Measurements from ENCODE around the gene UTP4.

UTP4 gene

DNA sequence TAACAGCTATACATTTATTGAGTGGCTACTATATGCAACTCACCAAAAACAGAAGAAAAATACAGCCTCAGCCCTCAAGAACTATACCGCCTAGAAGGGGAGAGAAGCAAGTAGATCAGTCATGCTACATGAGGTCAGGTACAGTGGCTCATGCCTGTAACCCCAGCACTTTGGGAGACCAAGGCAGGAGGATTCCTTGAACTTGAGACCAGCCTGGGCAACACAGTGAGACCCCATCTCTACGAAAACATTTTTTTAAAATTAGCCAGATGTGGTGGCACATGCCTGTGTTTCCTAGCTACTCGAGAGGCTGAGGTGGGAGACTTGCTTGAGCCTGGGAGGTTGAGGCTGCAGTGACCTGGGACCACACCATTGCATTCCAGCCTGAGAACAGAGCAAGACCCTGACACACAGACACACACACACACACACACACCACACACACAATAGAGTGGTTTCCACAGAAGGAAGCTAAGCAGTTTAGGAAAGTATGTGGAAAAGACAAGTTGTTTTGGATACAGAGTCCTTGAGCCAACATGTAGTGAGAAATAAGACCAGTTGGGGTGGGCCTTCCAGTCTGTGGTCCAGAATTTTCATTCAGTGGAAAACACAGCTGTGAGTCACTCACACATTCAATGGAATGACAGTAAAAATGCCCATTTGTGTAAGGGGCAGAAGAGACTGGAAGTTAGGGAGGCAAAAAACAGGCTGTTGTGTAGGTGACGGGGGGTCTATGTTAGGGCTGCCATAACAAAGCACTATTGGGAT is 43.8 kb downstream of the UTP4 start:
- Histone ChIP-seq H3K27ac (no peak overlapping the region), H3K4me3 (ENCODE audit: low read depth in 1 of 2, low read length in 1 of 2) (no peak overlapping the region), H3K27me3 (no peaks in the 10 kb centered on the region)

DNA sequence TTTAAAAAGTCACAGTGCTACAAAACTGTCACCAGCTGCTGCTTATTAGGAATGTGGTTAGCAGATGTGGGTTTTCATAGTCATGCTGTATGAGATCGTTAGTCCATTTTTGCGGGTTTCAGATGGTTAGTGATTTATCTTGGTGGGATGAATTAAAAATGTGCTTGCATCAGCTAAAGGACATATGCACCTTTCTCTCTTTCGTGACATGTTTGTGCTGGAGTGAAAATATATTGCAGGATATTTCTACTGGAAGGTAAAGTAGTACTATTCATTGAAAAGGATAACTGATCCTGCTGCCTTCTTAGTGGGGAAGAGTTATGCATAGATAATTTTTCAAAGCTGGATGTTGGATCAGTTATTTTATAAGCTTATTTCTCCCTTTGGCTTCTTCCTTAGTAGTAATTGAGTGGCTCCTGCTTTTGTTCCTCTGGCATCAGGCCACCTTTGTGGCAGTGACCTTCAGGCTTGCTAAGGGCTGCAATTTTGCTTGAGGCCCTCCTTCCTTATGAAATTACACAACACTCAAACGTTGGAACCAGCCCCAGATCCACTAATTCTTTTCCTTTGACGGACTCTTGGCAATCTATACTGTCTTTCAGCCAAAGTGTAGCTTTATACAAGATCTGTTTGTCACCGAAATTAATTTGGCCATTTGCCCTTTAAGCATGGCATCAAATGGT is 47.0 kb downstream of the UTP4 start:
- TF ChIP-seq, protein P1, sequence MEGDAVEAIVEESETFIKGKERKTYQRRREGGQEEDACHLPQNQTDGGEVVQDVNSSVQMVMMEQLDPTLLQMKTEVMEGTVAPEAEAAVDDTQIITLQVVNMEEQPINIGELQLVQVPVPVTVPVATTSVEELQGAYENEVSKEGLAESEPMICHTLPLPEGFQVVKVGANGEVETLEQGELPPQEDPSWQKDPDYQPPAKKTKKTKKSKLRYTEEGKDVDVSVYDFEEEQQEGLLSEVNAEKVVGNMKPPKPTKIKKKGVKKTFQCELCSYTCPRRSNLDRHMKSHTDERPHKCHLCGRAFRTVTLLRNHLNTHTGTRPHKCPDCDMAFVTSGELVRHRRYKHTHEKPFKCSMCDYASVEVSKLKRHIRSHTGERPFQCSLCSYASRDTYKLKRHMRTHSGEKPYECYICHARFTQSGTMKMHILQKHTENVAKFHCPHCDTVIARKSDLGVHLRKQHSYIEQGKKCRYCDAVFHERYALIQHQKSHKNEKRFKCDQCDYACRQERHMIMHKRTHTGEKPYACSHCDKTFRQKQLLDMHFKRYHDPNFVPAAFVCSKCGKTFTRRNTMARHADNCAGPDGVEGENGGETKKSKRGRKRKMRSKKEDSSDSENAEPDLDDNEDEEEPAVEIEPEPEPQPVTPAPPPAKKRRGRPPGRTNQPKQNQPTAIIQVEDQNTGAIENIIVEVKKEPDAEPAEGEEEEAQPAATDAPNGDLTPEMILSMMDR (IDR thresholded peaks at IDR 0.05): no peak
- Histone ChIP-seq H3K27me3 (no peaks in the 10 kb centered on the region), H3K4me3 (ENCODE audit: low read depth in 1 of 2, low read length in 1 of 2) (no peak overlapping the region), H3K27ac (no peak overlapping the region), H3K36me3 (no peaks in the 10 kb centered on the region), H3K9me3 (no peaks in the 10 kb centered on the region), H3K4me1 (ENCODE audit: control insufficient read depth in 1 of 2, insufficient read depth in 1 of 2, low read depth in 1 of 2, low read length in 1 of 2) (peaks cover 0 to 9% of the 10 kb centered on the region in 2 experiments)

More for the DNA sequence above, 43.8 kb downstream of the UTP4 start:
- TF ChIP-seq, protein P1 (IDR thresholded peaks at IDR 0.05): no peak
- Histone ChIP-seq H3K9me3 (no peaks in the 10 kb centered on the region), H3K4me1 (ENCODE audit: control insufficient read depth in 1 of 2, insufficient read depth in 1 of 2, low read depth in 1 of 2, low read length in 1 of 2) (peaks cover 6 to 15% of the 10 kb centered on the region in 2 experiments), H3K36me3 (no peaks in the 10 kb centered on the region)

DNA sequence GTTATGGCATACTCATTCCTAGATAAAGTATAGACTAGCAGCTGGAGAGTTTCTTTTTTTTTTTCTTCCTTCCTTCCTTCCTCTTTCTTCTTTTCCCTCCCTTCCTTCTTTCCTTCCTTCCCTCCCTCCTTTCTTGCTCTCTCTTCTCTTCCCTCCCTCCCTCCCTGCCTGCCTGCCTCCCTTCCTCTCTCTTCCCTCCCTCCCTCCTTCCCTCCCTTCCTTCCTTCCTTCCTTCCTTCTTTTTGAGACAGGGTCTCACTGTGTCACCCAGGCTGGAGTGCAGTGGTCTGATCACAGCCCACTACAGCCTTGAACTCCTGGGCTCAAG is 47.5 kb downstream of the UTP4 start:
- H3K27ac ChIP-seq: no peak overlapping the region
- no peaks in the 10 kb centered on the region for H3K9me3 ChIP-seq
- H3K36me3 ChIP-seq: no peaks in the 10 kb centered on the region
- H3K27me3 ChIP-seq: no peaks in the 10 kb centered on the region
- no peak overlapping the region for H3K4me3 ChIP-seq (ENCODE audit: low read depth in 1 of 2, low read length in 1 of 2)
- H3K4me1 ChIP-seq (ENCODE audit: control insufficient read depth in 1 of 2, insufficient read depth in 1 of 2, low read depth in 1 of 2, low read length in 1 of 2): peaks cover 0 to 9% of the 10 kb centered on the region in 2 experiments
- TF ChIP-seq, protein P1 (IDR thresholded peaks at IDR 0.05): no peak

DNA sequence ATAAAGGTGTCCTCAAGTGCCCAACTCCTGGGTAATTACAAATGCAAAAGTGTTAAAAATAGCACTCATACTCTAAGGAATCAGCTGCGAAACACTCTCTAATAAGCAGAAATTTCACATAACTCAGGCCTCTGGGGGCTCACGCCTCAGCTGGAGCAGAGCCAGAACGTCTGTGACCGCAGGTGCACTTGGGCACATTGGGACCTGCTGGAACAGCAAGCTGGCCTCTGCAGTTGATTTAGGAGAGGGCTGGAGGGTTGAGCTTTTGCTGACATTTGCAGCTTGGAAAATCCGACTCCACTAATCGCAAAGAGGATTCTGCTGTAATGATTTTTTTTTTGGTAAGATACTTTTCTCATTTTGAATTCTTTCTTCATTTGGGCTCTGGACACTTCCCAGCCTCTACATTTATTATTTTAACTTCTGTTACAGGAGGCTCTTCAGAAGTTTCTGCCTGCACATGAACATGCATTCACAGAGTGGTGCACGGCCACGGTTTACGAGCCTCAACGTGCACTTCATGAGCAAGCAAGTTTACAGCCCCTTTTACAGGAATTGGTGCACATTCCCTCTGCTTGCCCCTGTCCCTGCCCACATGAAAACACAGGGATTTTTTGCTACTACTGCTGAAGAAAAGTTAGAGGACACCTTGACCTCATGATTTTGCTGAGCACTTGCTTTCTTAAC is 50.4 kb downstream of the UTP4 start:
- H3K9me3 ChIP-seq: no peaks in the 10 kb centered on the region
- H3K4me3 ChIP-seq (ENCODE audit: low read depth in 1 of 2, low read length in 1 of 2): no peak overlapping the region
- H3K4me1 ChIP-seq (ENCODE audit: control insufficient read depth in 1 of 2, insufficient read depth in 1 of 2, low read depth in 1 of 2, low read length in 1 of 2): peaks cover 19 to 26% of the 10 kb centered on the region in 2 experiments
- H3K27ac ChIP-seq: no peak overlapping the region
- H3K36me3 ChIP-seq: no peaks in the 10 kb centered on the region
- TF ChIP-seq, protein P1 (IDR thresholded peaks at IDR 0.05): no peak
- no peaks in the 10 kb centered on the region for H3K27me3 ChIP-seq

DNA sequence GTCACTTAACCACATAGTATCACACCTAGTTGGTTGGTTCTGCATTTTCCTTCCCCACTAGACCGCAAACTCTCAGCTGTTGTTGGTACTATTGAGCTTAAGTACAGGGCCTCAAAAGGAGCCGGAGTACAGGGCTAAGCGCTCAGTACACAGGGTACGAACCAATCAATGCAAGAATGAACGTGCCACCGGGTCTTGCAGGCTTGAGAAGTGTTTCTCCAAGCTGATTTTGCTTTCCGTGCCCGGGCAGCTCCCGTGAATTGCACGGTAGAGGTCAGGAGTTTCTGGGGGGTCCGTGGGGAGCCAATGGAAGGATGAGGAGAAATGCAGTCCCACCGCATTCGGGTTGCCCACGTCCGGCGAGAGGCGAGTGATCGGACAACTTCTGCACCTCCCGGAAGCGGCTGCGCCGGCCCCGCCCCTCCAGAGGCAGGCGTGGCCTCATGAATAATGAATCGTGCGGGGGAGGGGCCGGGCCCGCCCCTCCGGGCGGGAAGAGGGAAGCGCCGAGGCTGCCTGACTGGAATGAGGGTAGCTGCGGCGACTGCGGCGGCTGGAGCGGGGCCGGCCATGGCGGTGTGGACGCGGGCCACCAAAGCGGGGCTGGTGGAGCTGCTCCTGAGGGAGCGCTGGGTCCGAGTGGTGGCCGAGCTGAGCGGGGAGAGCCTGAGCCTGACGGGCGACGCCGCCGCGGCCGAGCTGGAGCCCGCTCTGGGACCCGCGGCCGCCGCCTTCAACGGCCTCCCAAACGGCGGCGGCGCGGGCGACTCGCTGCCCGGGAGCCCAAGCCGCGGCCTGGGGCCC is 54.4 kb downstream of the UTP4 start, which contains the start of gene SNTB2:
Gene SNTB2 (plus strand): TSS at position 523 of the 804 bp plus-strand sequence. CDS start 3 bp downstream, at position 526.
- TF ChIP-seq, protein P1 (IDR thresholded peaks at IDR 0.05): no peak
- peaks cover 51 to 53% of the 10 kb centered on the region in 2 experiments for H3K4me1 ChIP-seq (ENCODE audit: control insufficient read depth in 1 of 2, insufficient read depth in 1 of 2, low read depth in 1 of 2, low read length in 1 of 2)
- H3K4me3 ChIP-seq (ENCODE audit: low read depth in 1 of 2, low read length in 1 of 2): peak within 1 kb of the TSS; percentile 81 to 89
- H3K27ac ChIP-seq: peak within 1 kb of the TSS; percentile 97
- peaks cover 13% of the 10 kb centered on the region for H3K27me3 ChIP-seq
- H3K9me3 ChIP-seq: no peaks in the 10 kb centered on the region
- no peaks in the 10 kb centered on the region for H3K36me3 ChIP-seq

Measured in neutrophil (primary cell).